IPS-15b (cell line): ENCODE measurements around the gene RPS6KB1.
"Not testable (repeated sequence)": the region's sequence is repeated elsewhere in the genome, so short reads cannot be mapped to it uniquely, and the experiment has no call there.

Experiments used
- H3K27me3 ChIP-seq: one replicate; pipeline ENCODE4 v1.6.1; 2013; ENCODE audit warnings: low read length; ENCODE audit not compliant: control insufficient read depth, insufficient read depth
- H3K36me3 ChIP-seq: one replicate; pipeline ENCODE4 v1.6.1; 2013; ENCODE audit warnings: low read length; ENCODE audit not compliant: control insufficient read depth, insufficient read depth
- H3K4me1 ChIP-seq: one replicate; pipeline ENCODE4 v1.6.1; 2013; ENCODE audit warnings: mild to moderate bottlenecking, low read length; ENCODE audit not compliant: control insufficient read depth, insufficient read depth
- H3K4me3 ChIP-seq: one replicate; pipeline ENCODE4 v1.5.1; 2013; ENCODE audit warnings: low read depth, low read length
- H3K9ac ChIP-seq: one replicate; pipeline ENCODE4 v1.6.1; 2013; ENCODE audit warnings: low read depth, mild to moderate bottlenecking, low read length
- H3K9me3 ChIP-seq: one replicate; pipeline ENCODE4 v1.6.1; 2013; ENCODE audit warnings: mild to moderate bottlenecking, low read length; ENCODE audit not compliant: control insufficient read depth, insufficient read depth

RPS6KB1 gene

DNA sequence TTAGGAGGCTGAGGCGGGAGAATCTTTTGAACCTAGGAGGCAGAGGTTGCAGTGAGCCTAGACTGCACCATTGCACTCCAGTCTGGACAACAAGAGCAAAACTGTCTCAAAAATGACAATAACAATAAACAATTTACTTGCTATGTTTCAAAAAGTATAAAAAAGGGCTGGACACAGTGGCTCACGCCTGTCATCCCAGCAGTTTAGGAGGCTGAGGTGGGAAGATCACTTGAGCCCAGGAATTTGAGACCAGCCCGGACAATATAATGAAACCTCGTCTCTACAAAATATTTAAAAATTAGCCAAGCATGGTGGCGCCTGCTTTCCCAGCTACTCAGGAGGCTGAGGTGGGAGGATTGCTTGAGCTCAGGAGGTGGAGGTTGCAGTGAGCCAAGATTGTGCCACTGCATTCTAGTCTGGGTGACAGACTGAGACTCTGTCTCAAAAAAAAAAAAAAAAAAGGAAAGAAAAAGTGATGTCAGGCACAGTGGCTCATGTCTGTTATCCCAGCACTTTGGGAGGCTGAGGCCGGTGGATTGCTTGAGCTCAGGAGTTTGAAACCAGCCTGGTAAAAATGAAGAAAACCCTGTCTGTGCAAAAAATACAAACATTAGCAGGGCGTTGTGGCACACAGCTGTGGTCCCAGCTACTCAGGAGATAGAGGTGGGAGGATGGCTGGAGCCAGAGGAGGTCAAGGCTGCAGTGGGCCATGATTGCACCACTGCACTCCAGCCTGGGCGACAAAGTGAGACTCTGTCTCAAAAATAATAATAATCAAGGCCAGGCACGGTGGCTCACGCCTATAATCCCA is 38.8 kb upstream of the RPS6KB1 start:
- not testable (repeated sequence) for H3K9ac ChIP-seq

DNA sequence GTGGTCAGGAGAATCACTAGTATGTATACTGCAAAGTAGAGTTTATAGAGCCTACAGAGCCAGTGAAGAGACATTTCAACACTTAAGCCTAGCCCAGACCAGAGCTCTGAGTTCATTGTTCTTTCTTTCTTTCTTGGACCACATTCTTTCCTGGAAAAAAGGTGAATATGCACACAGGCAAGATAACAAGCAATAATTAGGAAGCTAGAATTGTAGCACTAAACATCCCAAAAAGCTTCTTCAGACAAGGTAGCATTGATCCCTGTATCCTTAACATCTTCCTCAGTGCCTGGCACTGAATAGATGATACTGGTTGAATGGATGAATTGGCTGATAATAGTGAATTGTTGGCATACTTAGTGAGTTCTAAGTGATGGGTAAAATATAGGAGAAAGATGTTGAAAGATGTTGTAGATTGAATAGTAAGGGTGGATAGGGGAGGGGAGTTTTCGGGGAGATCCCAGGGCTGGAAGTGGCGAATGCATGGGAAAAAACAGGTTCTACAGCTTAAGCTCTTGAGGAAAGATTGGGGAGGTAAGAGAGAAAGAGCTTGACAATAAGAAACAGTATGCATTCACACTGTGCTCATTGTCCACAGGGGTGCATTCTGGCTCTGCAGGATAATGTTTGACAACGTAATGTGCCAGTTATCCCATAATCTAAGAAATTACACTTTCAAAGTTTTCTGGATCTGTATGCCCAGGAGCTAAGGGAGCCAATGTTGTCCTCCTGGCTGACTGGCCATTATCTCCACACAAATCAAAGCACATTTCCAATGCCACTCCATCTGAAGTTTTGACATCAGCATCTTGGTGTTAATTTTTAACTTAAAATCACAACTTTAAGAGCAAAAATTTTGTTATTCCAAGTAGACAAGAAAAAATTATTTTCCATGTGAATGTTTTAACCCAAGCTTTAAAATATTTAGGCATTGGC is 35.8 kb upstream of the RPS6KB1 start:
- H3K4me3 ChIP-seq, result no peak overlapping the region
- H3K27me3 ChIP-seq, result no peaks in the 10 kb centered on the region
- H3K4me1 ChIP-seq, result peaks cover 2% of the 10 kb centered on the region
- no peaks in the 10 kb centered on the region for H3K9me3 ChIP-seq
- no peak overlapping the region for H3K9ac ChIP-seq
- no peaks in the 10 kb centered on the region for H3K36me3 ChIP-seq

More for the DNA sequence above, 38.8 kb upstream of the RPS6KB1 start:
- H3K4me3 ChIP-seq, H3K9me3 ChIP-seq, H3K36me3 ChIP-seq, H3K27me3 ChIP-seq, H3K4me1 ChIP-seq: not testable (repeated sequence)

DNA sequence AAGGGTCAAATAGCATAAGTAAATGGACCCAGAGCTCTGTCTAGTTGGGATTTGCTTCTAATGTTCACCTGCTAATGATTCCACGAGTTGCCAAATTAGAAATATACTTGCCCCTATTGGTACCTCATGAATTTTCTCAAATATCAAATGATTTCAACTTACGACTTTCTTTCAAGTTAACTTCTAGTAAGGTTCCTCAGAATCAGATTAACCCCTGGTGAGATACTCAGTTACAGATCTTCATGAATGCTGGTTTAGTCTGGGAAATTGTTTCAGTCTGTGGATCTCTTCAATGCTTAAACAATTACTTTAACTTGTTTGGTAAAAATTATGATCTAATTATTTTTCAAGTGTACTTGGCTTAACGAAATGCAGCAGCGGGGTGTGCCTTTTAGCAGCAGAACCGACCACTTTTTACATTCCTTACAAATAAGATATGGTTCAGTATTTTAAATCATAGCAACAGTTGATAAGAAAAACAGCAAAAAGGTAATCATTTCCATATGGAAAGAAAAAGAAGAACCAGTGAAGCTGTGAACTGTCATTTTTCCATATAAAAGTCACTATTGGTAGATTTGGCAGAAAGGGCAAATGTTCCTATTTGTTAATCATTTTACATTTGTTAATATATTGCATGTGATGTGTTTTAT is 34.6 kb upstream of the RPS6KB1 start:
- no peaks in the 10 kb centered on the region for H3K4me1 ChIP-seq
- no peaks in the 10 kb centered on the region for H3K9me3 ChIP-seq
- no peak overlapping the region for H3K9ac ChIP-seq
- H3K36me3 ChIP-seq, result peaks cover 3% of the 10 kb centered on the region
- no peak overlapping the region for H3K4me3 ChIP-seq
- no peaks in the 10 kb centered on the region for H3K27me3 ChIP-seq

DNA sequence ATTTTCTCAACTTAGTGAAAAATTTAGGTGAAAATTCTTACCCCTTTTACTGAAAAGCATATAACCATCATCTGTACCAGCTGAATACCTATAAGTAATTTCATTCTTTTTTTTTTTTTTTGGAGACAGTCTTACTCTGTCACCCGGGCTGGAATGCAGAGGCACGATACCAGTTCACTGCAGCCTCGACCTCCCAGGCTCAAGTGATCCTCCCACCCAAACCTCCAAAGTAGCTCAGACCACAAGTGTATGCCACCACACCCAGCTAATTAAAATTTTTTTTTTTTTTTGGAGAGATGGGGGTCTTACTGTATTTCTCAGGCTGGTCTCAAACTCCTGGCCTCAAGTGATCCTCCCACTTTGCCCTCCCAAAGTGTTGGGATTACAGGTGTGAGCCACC is 34.0 kb upstream of the RPS6KB1 start:
- H3K4me1 ChIP-seq, result no peaks in the 10 kb centered on the region
- H3K27me3 ChIP-seq, result no peaks in the 10 kb centered on the region
- H3K9ac ChIP-seq, result no peak overlapping the region
- H3K9me3 ChIP-seq, result no peaks in the 10 kb centered on the region
- peaks cover 3% of the 10 kb centered on the region for H3K36me3 ChIP-seq
- H3K4me3 ChIP-seq, result no peak overlapping the region

DNA sequence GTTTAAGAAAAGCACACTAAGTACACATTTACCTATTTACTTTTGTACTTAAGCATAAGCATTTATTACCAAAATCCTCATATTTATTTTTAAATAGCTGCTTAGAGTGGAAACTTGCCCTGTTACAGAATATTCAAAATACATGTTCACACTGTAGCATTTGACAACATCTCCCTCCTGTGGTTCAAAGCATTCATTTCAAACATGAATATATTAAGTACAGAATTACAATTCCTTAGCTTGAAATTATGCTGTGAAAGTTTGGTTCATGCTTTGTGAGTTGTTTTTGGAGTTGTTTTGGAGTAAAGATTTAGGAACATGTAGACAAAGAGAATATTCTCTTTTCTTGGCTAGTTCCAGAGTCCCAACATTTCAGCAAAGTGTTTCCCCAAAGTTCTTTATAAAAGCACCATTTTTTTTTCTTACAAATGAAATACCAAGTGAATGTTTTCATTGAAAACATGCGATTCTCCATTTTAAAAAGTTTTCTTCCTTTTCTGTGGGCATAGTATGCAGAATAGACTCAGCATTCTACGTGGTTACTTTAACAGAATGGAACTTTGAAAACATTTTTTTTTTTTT is 33.4 kb upstream of the RPS6KB1 start:
- Histone ChIP-seq H3K4me3 (no peak overlapping the region), H3K4me1 (no peaks in the 10 kb centered on the region), H3K9ac (no peak overlapping the region)

DNA sequence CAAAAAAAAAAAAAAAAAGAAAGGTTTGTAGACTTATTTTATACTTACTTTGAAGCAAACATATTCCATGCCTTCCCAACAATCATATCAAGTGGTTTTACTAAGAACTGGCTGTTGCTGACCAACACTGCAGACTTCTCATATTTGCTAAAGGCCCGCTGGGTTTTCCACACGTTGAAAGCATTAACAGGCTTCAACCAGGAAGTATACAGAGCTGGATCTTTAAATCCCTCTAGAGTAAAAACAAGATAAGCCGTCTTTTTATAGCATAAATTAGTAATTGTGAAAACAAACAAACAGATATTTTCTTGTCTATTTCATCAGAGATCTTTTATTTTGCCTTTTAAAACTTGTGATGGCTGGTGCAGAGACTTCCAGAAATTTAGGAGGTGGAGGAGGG is 29.3 kb upstream of the RPS6KB1 start:
- H3K4me1 ChIP-seq, result no peaks in the 10 kb centered on the region
- no peaks in the 10 kb centered on the region for H3K27me3 ChIP-seq
- no peak overlapping the region for H3K9ac ChIP-seq
- H3K9me3 ChIP-seq, result no peaks in the 10 kb centered on the region
- peaks cover 3% of the 10 kb centered on the region for H3K36me3 ChIP-seq
- no peak overlapping the region for H3K4me3 ChIP-seq

More for the DNA sequence above, 33.4 kb upstream of the RPS6KB1 start:
- Histone ChIP-seq H3K36me3 (peaks cover 3% of the 10 kb centered on the region), H3K9me3 (no peaks in the 10 kb centered on the region), H3K27me3 (no peaks in the 10 kb centered on the region)

DNA sequence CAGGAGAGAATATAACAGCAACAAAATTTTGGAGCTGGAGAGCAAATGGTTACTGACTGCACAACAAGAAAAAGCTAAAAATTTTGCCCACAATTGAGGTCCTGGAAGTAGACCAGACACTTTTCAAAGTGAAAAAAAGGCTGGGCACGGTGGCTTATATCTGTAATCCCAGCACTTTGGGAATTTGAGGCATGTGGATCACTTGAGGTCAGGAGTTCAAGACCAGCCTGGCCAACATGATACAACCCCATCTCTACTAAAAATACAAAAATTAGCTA is 23.0 kb upstream of the RPS6KB1 start:
- Histone ChIP-seq H3K4me1 (no peaks in the 10 kb centered on the region), H3K9me3 (no peaks in the 10 kb centered on the region), H3K27me3 (no peaks in the 10 kb centered on the region), H3K4me3 (no peak overlapping the region), H3K9ac (no peak overlapping the region), H3K36me3 (no peaks in the 10 kb centered on the region)

DNA sequence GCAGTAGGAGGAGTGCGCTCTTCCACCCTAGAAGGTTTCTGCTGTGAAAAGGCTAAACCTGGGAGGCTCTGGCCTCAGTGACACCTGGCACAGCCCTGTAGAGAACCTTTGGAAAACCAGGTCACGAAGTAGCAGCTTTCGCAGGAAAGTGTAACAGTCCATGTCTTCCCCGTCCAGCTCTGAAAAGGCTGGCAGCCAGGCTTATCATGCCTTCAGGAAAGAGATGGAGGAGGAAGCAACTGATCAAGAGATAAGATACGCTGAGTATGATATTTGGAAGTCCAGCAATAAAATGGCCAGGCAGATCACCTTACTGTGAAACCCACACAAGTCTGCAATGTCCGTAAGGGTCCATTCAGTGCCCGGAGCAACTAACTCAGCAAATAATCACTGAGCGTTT is 22.4 kb upstream of the RPS6KB1 start:
- Histone ChIP-seq H3K27me3 (no peaks in the 10 kb centered on the region), H3K9me3 (no peaks in the 10 kb centered on the region), H3K36me3 (no peaks in the 10 kb centered on the region), H3K4me3 (no peak overlapping the region), H3K9ac (no peak overlapping the region), H3K4me1 (no peaks in the 10 kb centered on the region)

DNA sequence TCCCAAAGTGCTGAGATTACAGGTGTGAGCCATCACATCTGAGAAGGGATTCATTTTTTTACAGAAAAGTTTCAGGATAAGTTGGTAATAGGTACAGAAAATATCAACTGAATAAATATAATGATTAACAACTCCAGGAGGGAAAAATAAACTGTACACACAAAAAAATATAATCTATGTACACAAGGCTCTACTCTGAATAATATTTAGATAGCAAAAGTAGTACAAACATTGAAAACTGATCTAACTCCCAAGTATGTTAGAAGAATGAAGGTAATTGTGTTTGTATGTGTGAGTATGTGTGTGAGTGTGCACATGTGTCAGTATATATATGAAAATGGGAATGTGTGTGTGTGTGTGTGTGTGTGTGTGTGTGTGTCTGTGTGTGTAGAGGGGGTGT is 20.6 kb upstream of the RPS6KB1 start:
- peaks cover 3% of the 10 kb centered on the region for H3K36me3 ChIP-seq
- H3K9me3 ChIP-seq, result no peaks in the 10 kb centered on the region
- no peak overlapping the region for H3K9ac ChIP-seq
- no peak overlapping the region for H3K4me3 ChIP-seq
- H3K27me3 ChIP-seq, result no peaks in the 10 kb centered on the region
- no peaks in the 10 kb centered on the region for H3K4me1 ChIP-seq

DNA sequence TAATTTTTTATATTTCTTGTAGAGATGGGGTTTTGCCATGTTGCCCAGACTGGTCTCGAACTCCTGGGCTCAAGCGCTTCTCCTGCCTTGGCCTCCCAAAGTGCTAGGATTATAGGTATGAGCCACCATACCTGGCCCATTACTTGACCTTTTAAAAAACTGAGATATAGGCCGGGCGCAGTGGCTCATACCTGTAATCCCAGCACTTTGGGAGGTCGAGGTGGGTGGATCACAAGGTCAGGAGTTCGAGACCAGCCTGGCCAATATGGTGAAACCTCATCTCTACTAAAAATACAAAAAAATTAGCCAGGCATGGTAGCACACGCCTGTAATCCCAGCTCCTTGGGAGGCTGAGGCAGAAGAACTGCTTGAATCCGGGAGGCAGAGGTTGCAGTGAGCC is 19.5 kb upstream of the RPS6KB1 start:
- not testable (repeated sequence) for H3K4me1 ChIP-seq, H3K9me3 ChIP-seq, H3K36me3 ChIP-seq, H3K27me3 ChIP-seq, H3K9ac ChIP-seq, H3K4me3 ChIP-seq

DNA sequence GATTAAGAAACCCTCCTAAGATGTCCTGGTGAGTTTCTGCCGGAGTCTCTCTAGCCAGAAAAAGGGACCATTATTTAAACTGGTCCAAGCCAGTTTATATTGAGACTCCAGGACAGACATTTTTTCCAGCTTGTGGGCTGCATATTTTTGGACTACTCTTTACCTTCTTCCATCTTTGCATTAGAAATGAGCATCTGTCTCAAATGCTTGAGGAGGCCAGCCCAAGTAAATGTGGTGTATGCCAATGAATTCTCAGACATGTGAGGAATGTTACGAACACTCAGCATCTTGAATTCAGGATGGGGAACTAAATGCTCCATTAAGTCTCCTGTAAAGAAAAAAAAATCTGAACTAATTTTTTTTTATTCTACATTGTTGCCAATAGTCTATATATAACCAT is 18.5 kb upstream of the RPS6KB1 start:
- H3K9me3 ChIP-seq, result no peaks in the 10 kb centered on the region
- H3K4me1 ChIP-seq, result no peaks in the 10 kb centered on the region
- H3K4me3 ChIP-seq, result no peak overlapping the region
- peaks cover 4% of the 10 kb centered on the region for H3K36me3 ChIP-seq
- H3K9ac ChIP-seq, result no peak overlapping the region
- H3K27me3 ChIP-seq, result no peaks in the 10 kb centered on the region
